H9 (cell line): Measurements from ENCODE around the gene CCDC138. TPM values are rescaled to one million over a fixed set of nuclear protein-coding genes. Genes with fewer than 3 reads are reported as not detected.

Experiments
- DNase-seq: peaks from one replicate; pipeline ENCODE4 v3.0.0-alpha.2; 2017
- H2AFZ ChIP-seq: one replicate; pipeline ENCODE4 v1.6.1; 2013; ENCODE audit warnings: mild to moderate bottlenecking, low read length, control low read depth, moderate library complexity
- H2AK5ac ChIP-seq: 2 replicates; pipeline ENCODE4 v1.6.1; 2013; ENCODE audit warnings: low read length, control low read depth, mixed read lengths; ENCODE audit not compliant: insufficient read length
- H2BK120ac ChIP-seq: one replicate; pipeline ENCODE4 v1.6.1; 2013; ENCODE audit warnings: low read depth, mild to moderate bottlenecking, low read length, control low read depth, inconsistent platforms; ENCODE audit not compliant: poor library complexity, severe bottlenecking
- H2BK12ac ChIP-seq: 2 replicates; pipeline ENCODE4 v1.6.1; 2013; ENCODE audit warnings: low read length, control low read depth, mixed read lengths, low read depth; ENCODE audit not compliant: insufficient read length
- H2BK15ac ChIP-seq: 2 replicates; pipeline ENCODE4 v1.6.1; 2013; ENCODE audit warnings: low read depth, low read length, control low read depth
- H2BK20ac ChIP-seq: one replicate; pipeline ENCODE4 v1.6.1; 2013; ENCODE audit warnings: low read depth, mild to moderate bottlenecking, low read length, control low read depth, inconsistent platforms; ENCODE audit not compliant: poor library complexity, severe bottlenecking
- H2BK5ac ChIP-seq: 2 replicates; pipeline ENCODE4 v1.6.1; 2013; ENCODE audit warnings: low read length, control low read depth, mixed read lengths; ENCODE audit not compliant: insufficient read length
- H3K14ac ChIP-seq: 2 replicates; pipeline ENCODE4 v1.6.1; 2013; ENCODE audit warnings: low read length, control low read depth; ENCODE audit not compliant: insufficient read depth
- H3K18ac ChIP-seq: 2 replicates; pipeline ENCODE4 v1.6.1; 2013; ENCODE audit warnings: low read depth, mild to moderate bottlenecking, mixed read lengths, low read length, control low read depth; ENCODE audit not compliant: insufficient read length
- H3K23ac ChIP-seq: 2 replicates; pipeline ENCODE4 v1.6.1; 2013; ENCODE audit warnings: low read length, control low read depth, mixed read lengths, low read depth; ENCODE audit not compliant: insufficient read length
- H3K23me2 ChIP-seq: 2 replicates; pipeline ENCODE4 v1.6.1; 2013; ENCODE audit warnings: low read depth, mild to moderate bottlenecking, mixed read lengths, low read length, control low read depth; ENCODE audit not compliant: insufficient read length, poor library complexity, severe bottlenecking
- H3K27ac ChIP-seq: 2 replicates; pipeline ENCODE4 v1.5.1; 2013; ENCODE audit warnings: low read length, control low read depth, mixed read lengths, low read depth; ENCODE audit not compliant: insufficient read length
- H3K27me3 ChIP-seq: 2 replicates; pipeline ENCODE4 v1.6.1; 2013; ENCODE audit warnings: low read length, control low read depth, inconsistent platforms; ENCODE audit not compliant: insufficient read depth
- H3K4ac ChIP-seq: 2 replicates; pipeline ENCODE4 v1.6.1; 2013; ENCODE audit warnings: low read depth, mild to moderate bottlenecking, control low read depth, inconsistent platforms, low read length, moderate library complexity
- H3K4me1 ChIP-seq: 2 replicates; pipeline ENCODE4 v1.6.1; 2013; ENCODE audit warnings: low read length, control low read depth, inconsistent platforms; ENCODE audit not compliant: insufficient read depth
- H3K4me2 ChIP-seq: 2 replicates; pipeline ENCODE4 v1.6.1; 2013; ENCODE audit warnings: low read length, control low read depth, mixed read lengths; ENCODE audit not compliant: insufficient read length, insufficient read depth
- H3K56ac ChIP-seq: 2 replicates; pipeline ENCODE4 v1.6.1; 2013; ENCODE audit warnings: low read depth, mild to moderate bottlenecking, mixed read lengths, low read length, control low read depth; ENCODE audit not compliant: insufficient read length
- H3K79me1 ChIP-seq: 2 replicates; pipeline ENCODE4 v1.6.1; 2013; ENCODE audit warnings: low read depth, mild to moderate bottlenecking, moderate library complexity, low read length, control low read depth, inconsistent platforms; ENCODE audit not compliant: insufficient read depth, poor library complexity, severe bottlenecking
- H3K79me2 ChIP-seq: 2 replicates; pipeline ENCODE4 v1.6.1; 2013; ENCODE audit warnings: low read length, control low read depth, inconsistent platforms; ENCODE audit not compliant: insufficient read depth
- H3K9ac ChIP-seq: 2 replicates; pipeline ENCODE4 v1.6.1; 2013; ENCODE audit warnings: low read length, control low read depth, mixed read lengths; ENCODE audit not compliant: insufficient read length; ENCODE audit errors: extremely low read depth
- H3K9me3 ChIP-seq: one replicate; pipeline ENCODE4 v1.6.1; 2013; ENCODE audit warnings: low read depth, low read length, inconsistent platforms; ENCODE audit not compliant: control insufficient read depth
- H3T11ph ChIP-seq: one replicate; pipeline ENCODE4 v1.6.1; 2013; ENCODE audit warnings: mild to moderate bottlenecking, low read length, control low read depth, inconsistent platforms
- H4K20me1 ChIP-seq: one replicate; pipeline ENCODE4 v1.6.1; 2013; ENCODE audit not compliant: control insufficient read depth, insufficient read length, insufficient read depth
- H4K5ac ChIP-seq: 2 replicates; pipeline ENCODE4 v1.6.1; 2013; ENCODE audit warnings: low read depth, mild to moderate bottlenecking, mixed read lengths, low read length, control low read depth; ENCODE audit not compliant: insufficient read length
- H4K8ac ChIP-seq: replicated peaks from 2 replicates; pipeline ENCODE4 v1.6.1; 2013; ENCODE audit warnings: low read length, control low read depth, mixed read lengths, low read depth; ENCODE audit not compliant: insufficient read length
- H4K91ac ChIP-seq: 2 replicates; pipeline ENCODE4 v1.6.1; 2013; ENCODE audit warnings: low read depth, mild to moderate bottlenecking, moderate library complexity, mixed read lengths, low read length, control low read depth; ENCODE audit not compliant: insufficient read length
- H3K27ac Mint-ChIP-seq, 3 experiments: 2 replicates in 2 of 3; 3 replicates in 1 of 3; pipeline ENCODE4 v1.8.0; 2020 to 2021; ENCODE audit warnings: mixed read lengths in 3 of 3, mild to moderate bottlenecking in 1 of 3, moderate library complexity in 1 of 3
- H3K27me3 Mint-ChIP-seq: 2 replicates; pipeline ENCODE4 v1.8.0; 2021; ENCODE audit warnings: low read depth, mild to moderate bottlenecking, moderate library complexity, mixed read lengths
- H3K36me3 Mint-ChIP-seq, 3 experiments: 2 replicates in 2 of 3; 3 replicates in 1 of 3; pipeline ENCODE4 v1.8.0; 2020 to 2021; ENCODE audit warnings: low read depth in 3 of 3, mixed read lengths in 3 of 3; ENCODE audit not compliant: insufficient read depth in 1 of 3
- H3K4me1 Mint-ChIP-seq, 2 experiments: 2 replicates each; pipeline ENCODE4 v1.8.0; 2020; ENCODE audit warnings: mixed read lengths in 2 of 2
- H3K4me3 Mint-ChIP-seq, 2 experiments: 2 replicates in 1 of 2; 3 replicates in 1 of 2; pipeline ENCODE4 v1.8.0; 2020 to 2021; ENCODE audit warnings: mild to moderate bottlenecking in 2 of 2, mixed read lengths in 2 of 2, moderate library complexity in 1 of 2
- H3K9me3 Mint-ChIP-seq, 2 experiments: 2 replicates in 1 of 2; 3 replicates in 1 of 2; pipeline ENCODE4 v1.8.0; 2020; ENCODE audit warnings: mild to moderate bottlenecking in 2 of 2, mixed read lengths in 2 of 2, moderate library complexity in 1 of 2
- WGBS: extraction: QIAGEN DNeasy Blood & Tissue Kit; methylation state at CpG from one replicate; pipeline ENCODE4 v1.1.7; 2013; ENCODE audit warnings: missing lambda C conversion rate, low lambda C conversion rate, mixed read lengths; ENCODE audit not compliant: insufficient read length; ENCODE audit errors: extremely low coverage; 5-methylcytosine and 5-hydroxymethylcytosine counted together
- total RNA-seq: library from RNA; stranded (reverse); gene quantifications from 2 replicates; pipeline ENCODE4 v1.2.1, GENCODE V29; 2021
- TF ChIP-seq, protein P1 (sequence below): fragments of 200-600 bp; sonication (generic); conservative IDR thresholded peaks from 3 replicates; pipeline ENCODE4 v1.8.0; 2021; ENCODE audit warnings: antibody characterized with exemption, mild to moderate bottlenecking

Gene CCDC138
- total RNA-seq, 1 experiment from 2014 or later = 32.7 TPM

DNA sequence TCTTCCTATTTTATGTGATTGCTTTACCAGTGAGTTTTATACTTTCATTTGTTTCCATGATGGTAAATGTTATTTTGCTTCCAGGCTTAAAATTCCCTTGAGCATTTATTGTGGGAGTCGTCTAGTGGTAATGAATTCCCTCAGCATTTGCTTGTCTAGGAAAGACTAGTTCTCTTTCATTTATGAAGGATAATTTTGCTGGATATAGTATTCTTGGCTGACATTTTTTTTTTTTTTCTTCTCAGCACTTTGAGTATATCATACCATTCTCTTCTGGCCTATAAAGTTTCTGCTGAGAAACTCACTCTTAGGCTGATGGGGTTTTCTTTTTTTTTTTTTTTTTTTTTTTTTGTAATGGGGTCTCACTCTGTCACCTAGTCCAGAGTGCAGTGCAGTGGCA is 103.3 kb downstream of the CCDC138 start:
- Histone ChIP-seq H2BK12ac (no peak overlapping the region), H2BK20ac (no peak overlapping the region), H3K23me2 (no peaks in the 10 kb centered on the region), H2AK5ac (no peak overlapping the region), H4K8ac (no peak overlapping the region), H3K9me3 (no peaks in the 10 kb centered on the region), H2BK5ac (no peak overlapping the region), H2AFZ (no peak overlapping the region), H4K91ac (no peak overlapping the region), H3K4ac (no peak overlapping the region), H3K9ac (no peak overlapping the region), H2BK15ac (no peak overlapping the region), H3K27ac (no peak overlapping the region), H3K18ac (no peak overlapping the region), H3K56ac (no peak overlapping the region), H4K20me1 (no peaks in the 10 kb centered on the region), H3K4me2 (no peak overlapping the region), H2BK120ac (no peak overlapping the region), H3K14ac (no peak overlapping the region), H3K4me1 (no peaks in the 10 kb centered on the region), H3K79me1 (no peaks in the 10 kb centered on the region), H3K79me2 (no peaks in the 10 kb centered on the region), H3K27me3 (no peaks in the 10 kb centered on the region), H3T11ph (no peak overlapping the region), H4K5ac (no peak overlapping the region), H3K23ac (no peak overlapping the region)
- Mint-ChIP-seq H3K4me3 (no peak overlapping the region), H3K27ac (no peak overlapping the region), H3K27me3 (no peaks in the 10 kb centered on the region), H3K9me3 (peaks cover 13 to 14% of the 10 kb centered on the region in 2 experiments; a peak in 4 of 5 replicates), H3K36me3 (peaks cover 3 to 15% (median 13%) of the 10 kb centered on the region in 3 experiments; a peak in 6 of 7 replicates), H3K4me1 (peaks cover 4% of the 10 kb centered on the region in 2 experiments)
- WGBS = no CpG with 5 or more reads among the region's 1 CpG
- DNase-seq = no peak
- TF ChIP-seq, protein P1, sequence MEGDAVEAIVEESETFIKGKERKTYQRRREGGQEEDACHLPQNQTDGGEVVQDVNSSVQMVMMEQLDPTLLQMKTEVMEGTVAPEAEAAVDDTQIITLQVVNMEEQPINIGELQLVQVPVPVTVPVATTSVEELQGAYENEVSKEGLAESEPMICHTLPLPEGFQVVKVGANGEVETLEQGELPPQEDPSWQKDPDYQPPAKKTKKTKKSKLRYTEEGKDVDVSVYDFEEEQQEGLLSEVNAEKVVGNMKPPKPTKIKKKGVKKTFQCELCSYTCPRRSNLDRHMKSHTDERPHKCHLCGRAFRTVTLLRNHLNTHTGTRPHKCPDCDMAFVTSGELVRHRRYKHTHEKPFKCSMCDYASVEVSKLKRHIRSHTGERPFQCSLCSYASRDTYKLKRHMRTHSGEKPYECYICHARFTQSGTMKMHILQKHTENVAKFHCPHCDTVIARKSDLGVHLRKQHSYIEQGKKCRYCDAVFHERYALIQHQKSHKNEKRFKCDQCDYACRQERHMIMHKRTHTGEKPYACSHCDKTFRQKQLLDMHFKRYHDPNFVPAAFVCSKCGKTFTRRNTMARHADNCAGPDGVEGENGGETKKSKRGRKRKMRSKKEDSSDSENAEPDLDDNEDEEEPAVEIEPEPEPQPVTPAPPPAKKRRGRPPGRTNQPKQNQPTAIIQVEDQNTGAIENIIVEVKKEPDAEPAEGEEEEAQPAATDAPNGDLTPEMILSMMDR = no peak
